Measurements from ENCODE around the gene NKX1-2. TPM values are rescaled to one million over a fixed set of nuclear protein-coding genes. Genes with fewer than 3 reads are reported as not detected.

The NKX1-2 gene
- total RNA-seq, 3 donors from 2014 or later: not detected

DNA sequence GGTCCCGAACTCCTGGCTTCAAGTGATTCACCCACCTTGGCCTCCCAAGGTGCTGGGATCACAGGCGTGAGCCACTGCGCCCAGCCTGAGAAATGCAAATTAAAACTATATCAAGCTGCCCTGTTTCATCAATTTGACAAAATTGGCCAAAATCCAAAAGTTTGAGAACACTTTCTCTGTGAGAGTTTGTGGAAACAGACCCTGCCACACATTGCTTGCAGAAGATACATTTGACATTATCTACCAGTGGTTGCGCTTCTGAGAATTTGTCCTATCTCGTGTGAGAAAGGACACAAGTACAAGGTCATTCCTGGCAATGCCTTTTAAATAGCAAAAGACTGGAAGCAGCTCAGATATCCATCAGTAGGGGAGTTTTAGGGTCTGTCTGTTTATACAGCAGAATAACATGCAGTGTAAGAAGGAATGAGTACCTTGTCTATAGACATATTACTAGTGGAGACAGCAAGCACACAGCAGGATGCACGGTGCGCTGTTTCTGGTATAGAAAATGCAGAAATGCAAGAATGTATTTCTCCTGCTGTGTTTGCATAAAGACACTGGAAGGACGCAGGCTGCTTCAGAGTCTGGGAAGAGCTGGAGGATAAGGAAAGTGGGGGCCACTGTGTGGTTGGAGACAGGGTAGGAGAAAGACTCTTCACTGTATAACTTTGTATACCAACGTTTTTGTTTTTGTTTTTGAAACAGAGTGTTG, 16.1 kb upstream of the NKX1-2 start:
- DNase-seq: no peak
- Mint-ChIP-seq H3K4me1 (ENCODE audit: low read depth) (peaks cover 24% of the 10 kb centered on the region), H3K36me3 (ENCODE audit: insufficient read depth) (no peaks in the 10 kb centered on the region), H3K4me3 (no peak overlapping the region), H3K9me3 (no peaks in the 10 kb centered on the region), H3K27me3 (ENCODE audit: low read depth) (no peaks in the 10 kb centered on the region)
- ATAC-seq: no peak

DNA sequence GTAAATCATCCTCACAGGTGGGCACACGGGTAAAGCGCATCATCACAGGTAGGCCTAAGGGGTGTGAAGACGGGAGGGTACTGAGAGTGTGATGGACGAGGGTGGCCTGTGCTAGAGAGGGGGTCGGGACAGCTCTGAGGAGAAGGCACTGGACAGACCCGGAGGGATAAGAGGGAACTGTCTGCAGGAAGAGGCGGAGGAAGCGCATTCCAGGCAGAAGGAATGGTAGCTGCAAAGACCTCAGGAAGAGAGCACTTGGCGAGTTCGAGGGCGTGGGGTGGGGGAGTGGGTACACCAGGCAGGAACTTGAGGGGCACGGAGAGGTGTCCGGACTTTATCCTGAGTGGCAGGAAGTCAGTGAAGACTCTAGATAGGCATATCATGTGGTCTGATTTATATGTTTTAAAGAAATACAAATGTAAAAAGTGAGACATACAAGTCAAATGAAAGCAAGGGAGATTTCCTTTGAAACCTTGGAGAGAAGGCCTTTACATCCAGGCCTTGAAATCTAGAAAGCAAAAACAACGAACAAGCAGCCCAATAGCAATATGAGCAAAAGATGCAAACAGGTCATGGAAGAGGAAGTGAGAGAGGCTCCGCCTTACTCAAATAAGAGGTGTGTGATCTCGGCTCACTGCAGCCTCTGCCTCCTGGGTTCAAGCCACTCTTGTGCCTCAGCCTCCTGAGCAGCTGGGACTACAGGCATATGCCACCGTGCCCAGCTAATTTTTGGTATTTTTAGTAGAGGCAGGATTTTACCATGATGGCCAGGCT, 15.4 kb upstream of the NKX1-2 start:
- Mint-ChIP-seq H3K9me3 (no peaks in the 10 kb centered on the region), H3K4me1 (ENCODE audit: low read depth) (peaks cover 24% of the 10 kb centered on the region), H3K36me3 (ENCODE audit: insufficient read depth) (no peaks in the 10 kb centered on the region), H3K27me3 (ENCODE audit: low read depth) (no peaks in the 10 kb centered on the region), H3K4me3 (no peak overlapping the region)
- ATAC-seq: no peak
- no peak for DNase-seq

DNA sequence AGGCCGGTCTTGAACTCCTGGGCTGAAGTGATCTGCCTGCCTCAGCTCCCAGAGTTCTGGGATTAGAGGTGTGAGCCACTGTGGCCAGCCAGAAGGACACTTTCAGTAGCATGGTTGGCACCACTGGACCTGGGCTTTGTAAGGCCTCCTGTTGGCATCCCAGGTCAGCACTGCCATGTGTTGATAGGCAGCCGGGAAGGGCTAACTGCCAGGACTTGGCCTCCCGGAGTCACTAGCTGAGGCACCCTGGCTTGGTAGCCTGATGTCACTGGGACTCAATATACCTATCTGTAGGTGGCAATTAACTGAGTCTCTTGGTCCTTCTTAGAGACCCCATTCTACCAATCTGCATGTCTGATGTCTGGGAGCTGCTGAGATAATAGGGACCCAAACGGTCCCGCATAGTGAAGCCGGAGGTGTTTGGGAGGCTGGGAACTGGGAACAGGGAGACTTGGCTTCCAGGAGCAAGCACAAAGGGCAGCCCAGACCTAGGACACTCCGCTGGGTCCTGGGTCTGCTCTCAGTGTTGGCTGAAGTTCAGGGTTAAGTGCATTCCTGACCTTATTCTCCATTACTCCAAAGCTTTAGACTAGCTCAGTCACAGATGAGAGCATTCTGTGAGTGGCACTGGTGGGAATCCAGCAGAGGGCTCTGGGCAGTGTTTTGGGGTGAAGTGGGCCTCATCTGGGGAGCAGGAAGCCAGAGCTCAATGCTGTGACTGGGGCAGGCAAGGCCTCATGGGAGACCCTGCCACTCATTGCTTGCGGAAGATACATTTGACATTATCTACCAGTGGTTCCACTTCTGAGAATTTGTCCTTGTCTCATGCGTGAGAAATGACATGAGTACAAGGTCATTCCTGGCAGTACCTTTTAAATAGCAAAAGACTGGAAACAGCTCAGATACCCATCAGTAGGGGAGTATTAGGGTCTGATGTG, 14.5 kb upstream of the NKX1-2 start:
- Mint-ChIP-seq H3K36me3 (ENCODE audit: insufficient read depth) (no peaks in the 10 kb centered on the region), H3K9me3 (no peaks in the 10 kb centered on the region), H3K27me3 (ENCODE audit: low read depth) (no peaks in the 10 kb centered on the region), H3K4me3 (no peak overlapping the region), H3K4me1 (ENCODE audit: low read depth) (peaks cover 24% of the 10 kb centered on the region)
- ATAC-seq (no peak), DNase-seq (no peak)

DNA sequence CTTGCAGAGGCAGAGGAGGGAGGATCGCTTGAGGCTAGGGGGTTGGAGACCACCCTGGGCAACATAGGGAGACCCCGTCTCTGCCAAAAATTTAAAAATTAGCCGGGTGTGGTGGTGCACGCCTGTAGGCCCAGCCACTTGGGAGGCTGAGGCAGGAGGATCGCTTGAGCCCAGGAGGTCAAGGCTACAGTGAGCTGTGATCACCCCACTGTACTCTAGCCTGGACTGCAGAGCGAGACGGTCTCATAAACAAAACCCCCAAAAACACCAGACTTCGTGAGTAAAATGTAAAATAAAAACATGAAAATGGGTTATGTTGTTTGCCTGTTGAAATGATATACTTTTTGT, 12.5 kb upstream of the NKX1-2 start:
- no peak for DNase-seq
- H3K36me3 Mint-ChIP-seq (ENCODE audit: insufficient read depth): no peaks in the 10 kb centered on the region
- no peaks in the 10 kb centered on the region for H3K9me3 Mint-ChIP-seq
- H3K4me1 Mint-ChIP-seq (ENCODE audit: low read depth): peaks cover 24% of the 10 kb centered on the region
- H3K27me3 Mint-ChIP-seq (ENCODE audit: low read depth): peaks cover 5% of the 10 kb centered on the region
- no peak for ATAC-seq
- H3K4me3 Mint-ChIP-seq: peak overlapping the region; percentile 89

DNA sequence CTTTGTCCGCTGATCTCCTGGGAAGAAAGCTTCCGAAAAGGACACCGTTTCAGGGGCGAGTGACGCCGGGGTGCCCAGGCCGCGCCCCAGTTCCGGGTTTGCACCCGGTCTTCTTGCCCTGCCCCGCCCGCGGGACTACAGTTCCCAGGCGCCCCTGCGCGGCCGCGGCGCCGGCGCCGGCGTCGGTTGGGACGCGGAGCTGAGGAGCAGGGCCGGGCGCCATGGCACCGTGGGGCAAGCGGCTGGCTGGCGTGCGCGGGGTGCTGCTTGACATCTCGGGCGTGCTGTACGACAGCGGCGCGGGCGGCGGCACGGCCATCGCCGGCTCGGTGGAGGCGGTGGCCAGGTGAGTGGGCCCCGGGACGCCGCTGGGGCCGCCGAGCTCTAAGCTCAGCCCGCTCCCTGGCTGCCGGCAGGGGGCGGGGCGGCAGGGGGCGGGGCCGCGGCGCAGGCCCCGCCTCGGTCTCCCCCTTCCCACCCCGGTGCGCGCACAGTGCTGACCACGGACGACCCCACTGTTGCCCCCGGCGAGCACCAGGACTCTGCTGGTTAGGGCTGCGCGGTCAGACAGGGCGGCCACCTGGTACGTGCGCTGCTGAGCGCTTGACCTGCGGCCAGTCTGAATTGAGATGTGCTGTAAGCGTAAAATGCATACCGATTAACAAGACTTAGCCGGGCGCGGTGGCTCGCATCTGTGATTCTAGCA, 12.0 kb upstream of the NKX1-2 start, which contains the start of gene LHPP:
Gene LHPP (plus strand): TSS at position 182 of the 706 bp plus-strand sequence. CDS start 40 bp downstream, at position 222.
- Mint-ChIP-seq H3K4me3 (peak within 1 kb of the TSS; percentile 89), H3K4me1 (ENCODE audit: low read depth) (peaks cover 24% of the 10 kb centered on the region), H3K9me3 (no peaks in the 10 kb centered on the region), H3K27me3 (ENCODE audit: low read depth) (peaks cover 7% of the 10 kb centered on the region), H3K36me3 (ENCODE audit: insufficient read depth) (no peaks in the 10 kb centered on the region)
- DNase-seq (peak; percentile 78), ATAC-seq (peak; percentile 98 to 99)

DNA sequence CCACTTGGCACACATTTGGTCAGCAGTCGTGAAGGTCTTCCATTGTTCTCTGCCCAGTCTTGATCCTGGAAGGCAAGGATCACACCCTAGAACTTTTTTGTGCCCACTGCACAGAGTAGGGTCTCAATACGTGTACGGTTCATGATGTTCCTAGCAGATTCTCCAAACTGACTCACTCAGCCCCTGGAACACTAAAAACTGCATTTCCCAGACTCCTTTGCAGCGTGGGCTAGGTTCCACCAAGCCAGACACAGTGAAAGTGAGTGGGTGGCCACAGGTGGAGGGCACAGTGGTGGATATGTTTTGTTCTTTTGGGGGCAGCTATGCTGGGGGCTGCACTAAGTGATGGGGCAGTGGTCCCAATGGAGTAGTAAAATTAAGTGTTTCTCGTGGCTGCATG, 10.3 kb upstream of the NKX1-2 start:
- H3K36me3 Mint-ChIP-seq (ENCODE audit: insufficient read depth): no peaks in the 10 kb centered on the region
- no peaks in the 10 kb centered on the region for H3K9me3 Mint-ChIP-seq
- no peak overlapping the region for H3K4me3 Mint-ChIP-seq
- no peak for ATAC-seq
- DNase-seq: no peak
- peaks cover 18% of the 10 kb centered on the region for H3K27me3 Mint-ChIP-seq (ENCODE audit: low read depth)
- H3K4me1 Mint-ChIP-seq (ENCODE audit: low read depth): peaks cover 14% of the 10 kb centered on the region

DNA sequence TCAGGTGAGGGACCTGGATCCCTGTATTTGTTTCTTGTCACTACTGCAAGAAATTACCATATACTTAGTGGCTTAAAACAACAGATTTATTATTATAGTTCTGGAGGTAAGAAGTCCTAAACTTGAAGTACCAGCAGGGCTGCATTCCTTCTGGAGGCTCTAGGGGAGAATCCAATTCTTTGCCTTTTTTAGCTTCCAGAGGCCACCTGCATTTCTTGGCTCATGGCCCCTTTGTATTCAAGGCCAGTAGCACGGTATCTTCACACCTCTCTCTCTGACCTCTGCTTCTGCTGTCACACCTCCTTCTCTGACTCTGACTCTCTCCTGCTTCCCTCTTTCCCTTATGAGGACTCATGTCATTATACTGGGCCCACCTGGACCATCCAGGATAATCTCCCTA, 9.6 kb upstream of the NKX1-2 start:
- Mint-ChIP-seq H3K9me3 (no peaks in the 10 kb centered on the region), H3K4me3 (no peak overlapping the region), H3K36me3 (ENCODE audit: insufficient read depth) (no peaks in the 10 kb centered on the region), H3K4me1 (ENCODE audit: low read depth) (peaks cover 6% of the 10 kb centered on the region), H3K27me3 (ENCODE audit: low read depth) (peaks cover 25% of the 10 kb centered on the region)
- DNase-seq: no peak
- ATAC-seq: no peak

DNA sequence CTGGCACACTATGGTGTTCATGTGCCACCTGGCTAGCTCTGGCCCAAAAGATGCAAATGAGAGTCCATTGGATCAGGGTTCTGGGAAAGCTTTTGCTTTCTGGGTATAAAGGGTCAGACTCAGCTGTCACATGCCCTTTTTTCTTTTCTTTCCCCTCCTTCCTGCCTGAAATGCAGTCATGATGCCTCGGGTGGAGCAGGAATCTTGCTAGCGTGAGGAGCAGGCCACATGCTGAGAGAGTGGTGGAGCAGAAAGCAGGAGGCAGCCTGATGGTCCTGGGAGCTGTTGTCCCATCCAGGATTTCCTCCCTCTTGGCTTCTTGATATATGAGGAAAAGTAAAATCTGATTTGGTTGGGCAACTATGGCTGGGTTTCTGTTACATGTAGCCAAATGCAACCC, 9.1 kb upstream of the NKX1-2 start:
- peaks cover 3% of the 10 kb centered on the region for H3K4me1 Mint-ChIP-seq (ENCODE audit: low read depth)
- no peaks in the 10 kb centered on the region for H3K9me3 Mint-ChIP-seq
- no peak for DNase-seq
- no peak for ATAC-seq
- H3K36me3 Mint-ChIP-seq (ENCODE audit: insufficient read depth): no peaks in the 10 kb centered on the region
- H3K27me3 Mint-ChIP-seq (ENCODE audit: low read depth): peaks cover 31% of the 10 kb centered on the region
- no peak overlapping the region for H3K4me3 Mint-ChIP-seq

DNA sequence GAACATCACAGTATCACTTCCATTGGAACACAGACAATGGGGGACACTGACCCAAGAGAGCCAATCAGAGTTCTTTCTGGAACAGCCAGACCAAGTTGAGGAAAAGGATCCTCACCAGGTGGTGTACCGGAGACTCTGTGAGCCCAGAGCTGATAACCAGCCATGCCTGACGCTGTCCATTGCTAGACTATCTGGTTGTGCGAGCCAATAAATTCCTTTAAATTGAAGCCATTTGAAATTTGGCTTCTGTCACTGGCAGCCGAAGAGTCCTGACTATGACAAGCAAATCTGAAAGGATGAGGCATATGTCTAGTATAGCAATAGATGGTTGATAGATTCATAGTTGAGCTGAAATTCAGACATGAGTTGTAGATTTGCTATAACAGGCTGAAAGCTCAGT, 8.6 kb upstream of the NKX1-2 start:
- DNase-seq: no peak
- H3K9me3 Mint-ChIP-seq: no peaks in the 10 kb centered on the region
- peaks cover 3% of the 10 kb centered on the region for H3K4me1 Mint-ChIP-seq (ENCODE audit: low read depth)
- ATAC-seq: no peak
- peaks cover 35% of the 10 kb centered on the region for H3K27me3 Mint-ChIP-seq (ENCODE audit: low read depth)
- no peaks in the 10 kb centered on the region for H3K36me3 Mint-ChIP-seq (ENCODE audit: insufficient read depth)
- H3K4me3 Mint-ChIP-seq: no peak overlapping the region

DNA sequence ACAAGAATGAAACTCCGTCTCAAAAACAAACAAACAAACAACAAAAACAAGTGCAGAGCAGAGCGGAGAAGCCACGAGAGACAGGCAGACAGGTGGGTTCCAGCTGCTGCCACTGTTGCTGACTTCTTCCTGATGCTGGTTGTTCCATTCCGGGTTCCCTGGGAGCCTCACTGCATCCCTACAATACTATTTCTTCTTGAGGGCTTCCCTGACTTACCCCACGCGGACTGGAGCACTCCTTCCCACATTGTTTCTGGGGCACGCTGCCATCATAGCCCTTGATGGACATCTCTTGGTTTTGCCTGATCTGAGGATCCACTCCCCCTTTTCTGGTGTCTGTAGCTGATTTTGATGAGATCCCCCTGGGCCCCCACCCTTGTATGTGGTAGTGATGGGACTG, 5.6 kb upstream of the NKX1-2 start:
- no peak overlapping the region for H3K4me3 Mint-ChIP-seq
- no peak for DNase-seq

DNA sequence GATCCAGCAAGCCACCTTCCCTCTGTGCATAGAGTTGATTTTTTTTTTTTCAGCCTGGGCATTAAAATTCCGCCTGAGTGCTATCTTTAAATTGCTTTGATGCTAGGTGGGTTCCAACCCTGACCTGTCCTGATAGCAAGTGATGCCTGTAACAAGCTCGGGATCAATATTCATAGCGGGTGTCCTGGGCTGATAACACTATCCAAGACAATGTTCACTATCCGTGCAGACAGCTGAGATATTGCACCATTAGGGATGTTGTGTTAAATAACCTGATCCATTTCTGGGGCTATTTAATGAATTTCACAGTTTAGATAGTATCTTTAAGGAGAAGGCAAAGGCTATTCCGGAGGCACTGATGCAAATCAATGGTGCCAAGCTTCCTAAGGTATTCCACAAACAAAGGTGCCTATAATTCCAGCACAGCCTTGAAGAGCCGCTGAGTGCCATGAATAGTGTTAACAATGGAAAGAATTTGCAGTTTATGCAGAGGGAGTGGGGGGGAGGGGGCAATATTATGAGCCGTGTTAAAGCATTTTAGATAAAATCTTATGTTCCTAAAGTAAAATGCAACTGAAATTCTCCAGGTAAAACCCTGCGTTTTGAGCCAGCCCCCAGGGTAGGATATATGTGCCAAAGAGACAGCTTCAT, 4.2 kb upstream of the NKX1-2 start:
- peaks cover 12% of the 10 kb centered on the region for H3K4me1 Mint-ChIP-seq (ENCODE audit: low read depth)
- H3K9me3 Mint-ChIP-seq: no peaks in the 10 kb centered on the region
- DNase-seq: no peak
- no peak for ATAC-seq
- H3K4me3 Mint-ChIP-seq: no peak overlapping the region
- peaks cover 73% of the 10 kb centered on the region for H3K27me3 Mint-ChIP-seq (ENCODE audit: low read depth)
- no peaks in the 10 kb centered on the region for H3K36me3 Mint-ChIP-seq (ENCODE audit: insufficient read depth)

More for the DNA sequence above, 5.6 kb upstream of the NKX1-2 start:
- Mint-ChIP-seq H3K36me3 (ENCODE audit: insufficient read depth) (no peaks in the 10 kb centered on the region), H3K27me3 (ENCODE audit: low read depth) (peaks cover 64% of the 10 kb centered on the region), H3K4me1 (ENCODE audit: low read depth) (peaks cover 4% of the 10 kb centered on the region), H3K9me3 (no peaks in the 10 kb centered on the region)
- ATAC-seq: no peak

DNA sequence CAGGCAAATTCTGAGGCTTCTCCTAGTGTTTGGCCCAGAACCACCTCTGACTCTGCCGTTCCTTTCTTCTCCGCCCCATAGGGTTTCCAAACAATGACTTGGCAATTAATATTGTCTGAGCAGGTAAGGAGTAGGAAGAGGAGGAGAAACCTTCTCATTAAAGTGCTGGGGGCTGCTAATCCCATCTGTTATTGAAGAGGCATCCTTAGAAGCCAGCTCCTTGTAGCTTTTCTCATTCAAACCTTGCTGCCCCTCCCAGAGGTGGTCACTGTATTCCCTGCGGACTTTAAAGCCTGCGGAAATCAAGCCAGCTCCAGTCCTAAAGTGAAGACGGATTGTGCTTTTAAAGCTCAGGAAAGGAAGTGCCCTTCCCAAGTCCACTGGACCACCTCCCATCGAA, 1.4 kb upstream of the NKX1-2 start:
- Mint-ChIP-seq H3K4me1 (ENCODE audit: low read depth) (peaks cover 24% of the 10 kb centered on the region), H3K4me3 (no peak overlapping the region), H3K36me3 (ENCODE audit: insufficient read depth) (no peaks in the 10 kb centered on the region), H3K9me3 (no peaks in the 10 kb centered on the region), H3K27me3 (ENCODE audit: low read depth) (peaks cover 83% of the 10 kb centered on the region)
- ATAC-seq (no peak), DNase-seq (no peak)

DNA sequence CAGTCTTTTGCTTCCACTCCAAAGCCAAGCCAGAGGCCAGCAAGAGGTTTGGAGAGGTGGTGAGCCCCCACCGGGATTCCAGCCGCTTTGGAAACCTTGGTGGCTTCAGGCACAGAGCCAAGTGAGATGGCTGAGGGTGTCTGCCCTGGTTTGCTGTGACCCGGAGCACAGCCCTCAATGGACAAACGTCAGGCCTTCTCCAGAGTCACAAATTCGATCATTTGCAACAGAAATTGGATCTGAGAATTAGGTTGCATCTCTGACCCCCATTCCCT, 885 bp upstream of the NKX1-2 start:
- Mint-ChIP-seq H3K36me3 (ENCODE audit: insufficient read depth) (no peaks in the 10 kb centered on the region), H3K4me1 (ENCODE audit: low read depth) (peaks cover 24% of the 10 kb centered on the region), H3K4me3 (no peak overlapping the region), H3K9me3 (no peaks in the 10 kb centered on the region), H3K27me3 (ENCODE audit: low read depth) (peaks cover 83% of the 10 kb centered on the region)
- DNase-seq (no peak), ATAC-seq (no peak)

All from activated T-cell treated with anti-CD3 and anti-CD28 coated beads, Interleukin-2, amount 50 U/mL, for 4 hours (primary cell).